Liver (tissue), 3 donors: ENCODE data around the gene ZNRF4.

ENCODE experiments used
- ATF3 ChIP-seq: IDR thresholded peaks from 2 replicates; pipeline ENCODE4 v1.6.1; 2016; ENCODE audit warnings: antibody characterized with exemption
- CTCF ChIP-seq: fragments of 150-350 bp; IDR thresholded peaks from 2 replicates; pipeline ENCODE4 v1.5.1; 2017; ENCODE audit warnings: improper control_type of control experiment, low read depth, low read length; ENCODE audit not compliant: missing input control
- FOXA1 ChIP-seq: IDR thresholded peaks from 2 replicates; pipeline ENCODE4 v1.6.1; 2016; ENCODE audit warnings: antibody characterized with exemption
- JUND ChIP-seq, 2 donors: IDR thresholded peaks; 2 replicates each; pipeline ENCODE4 v1.6.1; 2016; ENCODE audit warnings: antibody characterized with exemption in 2 of 2
- MAX ChIP-seq: IDR thresholded peaks from 2 replicates; pipeline ENCODE4 v1.6.1; 2016; ENCODE audit warnings: antibody characterized with exemption
- REST ChIP-seq: IDR thresholded peaks from 2 replicates; pipeline ENCODE4 v1.6.1; 2016; ENCODE audit warnings: antibody characterized with exemption, mild to moderate bottlenecking
- SP1 ChIP-seq: IDR thresholded peaks from 2 replicates; pipeline ENCODE4 v1.6.1; 2018; ENCODE audit warnings: antibody characterized with exemption, mild to moderate bottlenecking
- YY1 ChIP-seq: IDR thresholded peaks from 2 replicates; pipeline ENCODE4 v1.6.1; 2016; ENCODE audit warnings: antibody characterized with exemption, mild to moderate bottlenecking
- ZBTB33 ChIP-seq: IDR thresholded peaks from 2 replicates; pipeline ENCODE4 v1.6.1; 2016; ENCODE audit warnings: antibody characterized with exemption
- donor health status: healthy.
- donor health status: healthy.

GRCh38 chr19:5435642-5436017 lies 19.6 kb upstream of the ZNRF4 start:
- TF ChIP-seq CTCF (no peak), ATF3 (no peak), YY1 (no peak), ZBTB33 (no peak), JUND (IDR thresholded peaks at IDR 0.05) (no peak), REST (no peak), SP1 (no peak), MAX (no peak), FOXA1 (no peak)
